DOHH2 (cell line): ENCODE data around the gene LINGO1.

Experiments
- H3F3A ChIP-seq: fragments of 200-600 bp; sonication (generic), shearing (Covaris generic); 2 replicates; pipeline ENCODE4 v1.6.0; 2016; ENCODE audit warnings: antibody characterized with exemption, mild to moderate bottlenecking; ENCODE audit not compliant: control insufficient read depth, insufficient read depth
- H3K27ac ChIP-seq: fragments of 200-600 bp; sonication (generic); 2 replicates; pipeline ENCODE4 v1.5.1; 2014; ENCODE audit warnings: low read depth, mild to moderate bottlenecking, low read length, moderate library complexity
- H3K27me3 ChIP-seq: fragments of 200-600 bp; sonication (generic); 2 replicates; pipeline ENCODE4 v1.6.1; 2014; ENCODE audit warnings: mild to moderate bottlenecking, low read length, mixed read lengths; ENCODE audit not compliant: control insufficient read depth
- H3K36me3 ChIP-seq: fragments of 200-600 bp; sonication (generic); 2 replicates; pipeline ENCODE4 v1.6.1; 2014; ENCODE audit warnings: mild to moderate bottlenecking, low read length, moderate library complexity, mixed read lengths; ENCODE audit not compliant: control insufficient read depth
- H3K4me1 ChIP-seq: fragments of 200-600 bp; sonication (generic); 2 replicates; pipeline ENCODE4 v1.6.1; 2014; ENCODE audit warnings: mild to moderate bottlenecking, low read length, mixed read lengths; ENCODE audit not compliant: control insufficient read depth
- H3K4me2 ChIP-seq: fragments of 200-600 bp; sonication (generic); 2 replicates; pipeline ENCODE4 v1.6.0; 2014; ENCODE audit warnings: mild to moderate bottlenecking, low read length, moderate library complexity
- H3K4me3 ChIP-seq: fragments of 200-600 bp; sonication (generic); 2 replicates; pipeline ENCODE4 v1.5.1; 2014; ENCODE audit warnings: mild to moderate bottlenecking, low read length, mixed read lengths
- H3K79me2 ChIP-seq: fragments of 200-600 bp; sonication (generic); 2 replicates; pipeline ENCODE4 v1.6.1; 2014; ENCODE audit warnings: mild to moderate bottlenecking, low read length, mixed read lengths; ENCODE audit not compliant: control insufficient read depth
- H3K9me2 ChIP-seq: fragments of 200-600 bp; sonication (generic); replicated peaks from 2 replicates; pipeline ENCODE4 v1.6.1; 2014; ENCODE audit warnings: mild to moderate bottlenecking, low read length, mixed read lengths; ENCODE audit not compliant: control insufficient read depth
- H3K9me3 ChIP-seq: fragments of 200-600 bp; sonication (generic); 2 replicates; pipeline ENCODE4 v1.6.1; 2014; ENCODE audit warnings: antibody characterized with exemption, low read length, mixed read lengths; ENCODE audit not compliant: control insufficient read depth, insufficient read depth
- H4K20me1 ChIP-seq: fragments of 200-600 bp; sonication (generic); 2 replicates; pipeline ENCODE4 v1.6.0; 2014; ENCODE audit warnings: low read depth, mild to moderate bottlenecking, antibody characterized with exemption, low read length, moderate library complexity; ENCODE audit not compliant: control insufficient read depth, insufficient read depth
- EZH2phosphoT487 ChIP-seq: fragments of 200-600 bp; sonication (generic); IDR thresholded peaks from 2 replicates; pipeline ENCODE4 v1.6.1; 2017; ENCODE audit warnings: borderline replicate concordance, mild to moderate bottlenecking, antibody characterized with exemption, low read length, moderate library complexity, mixed read lengths
- TF ChIP-seq, protein P1 (sequence below): fragments of 200-600 bp; sonication (generic); IDR thresholded peaks from one replicate; pipeline ENCODE4 v1.5.1; 2014; ENCODE audit warnings: antibody characterized with exemption, mild to moderate bottlenecking, low read depth, low read length; ENCODE audit not compliant: poor library complexity, severe bottlenecking

Gene LINGO1

DNA sequence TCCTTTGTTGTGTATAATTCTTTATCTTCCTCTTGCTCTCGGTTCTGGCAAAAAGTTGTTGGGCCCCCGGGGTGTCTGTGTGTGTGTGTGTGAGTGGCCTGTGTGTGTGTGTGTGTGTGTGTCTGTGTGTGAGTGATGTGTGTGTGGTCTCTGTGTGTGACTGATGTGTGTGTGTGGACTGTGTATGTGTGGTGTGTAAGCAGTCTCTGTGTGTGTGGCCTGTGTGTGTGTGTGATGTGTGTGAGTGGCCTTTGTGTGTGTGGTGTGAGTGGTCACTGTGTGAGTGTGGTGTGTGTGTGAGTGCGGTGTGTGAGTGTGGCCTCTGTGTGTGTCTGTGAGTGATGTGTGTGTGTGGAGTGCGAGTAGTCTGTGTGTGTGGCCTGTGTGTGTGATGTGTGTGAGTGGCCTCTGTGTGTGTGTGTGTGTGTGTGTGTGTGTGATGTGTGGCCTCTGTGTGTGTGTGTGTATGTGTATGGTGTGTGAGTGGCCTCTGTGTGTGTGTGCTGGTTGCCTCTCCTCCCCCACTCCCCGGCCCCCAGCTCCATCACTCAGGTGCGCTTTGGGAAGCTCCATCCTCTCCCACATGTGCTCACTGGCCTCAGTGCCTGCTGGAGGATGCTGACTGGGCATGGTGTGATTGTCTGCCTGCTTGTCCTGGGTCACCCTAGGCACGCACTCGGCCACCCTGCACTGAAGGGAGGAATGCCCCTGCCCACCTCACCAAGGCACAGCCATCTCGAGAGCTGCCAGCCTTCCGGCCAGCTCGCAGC is 8.8 kb downstream of the LINGO1 start:
- no peaks in the 10 kb centered on the region for H3K4me1 ChIP-seq
- no peak overlapping the region for H3K27ac ChIP-seq
- no peak overlapping the region for H3K4me3 ChIP-seq
- no peaks in the 10 kb centered on the region for H3F3A ChIP-seq
- H3K9me2 ChIP-seq = no peaks in the 10 kb centered on the region
- no peak for TF ChIP-seq EZH2phosphoT487
- TF ChIP-seq, protein P1, sequence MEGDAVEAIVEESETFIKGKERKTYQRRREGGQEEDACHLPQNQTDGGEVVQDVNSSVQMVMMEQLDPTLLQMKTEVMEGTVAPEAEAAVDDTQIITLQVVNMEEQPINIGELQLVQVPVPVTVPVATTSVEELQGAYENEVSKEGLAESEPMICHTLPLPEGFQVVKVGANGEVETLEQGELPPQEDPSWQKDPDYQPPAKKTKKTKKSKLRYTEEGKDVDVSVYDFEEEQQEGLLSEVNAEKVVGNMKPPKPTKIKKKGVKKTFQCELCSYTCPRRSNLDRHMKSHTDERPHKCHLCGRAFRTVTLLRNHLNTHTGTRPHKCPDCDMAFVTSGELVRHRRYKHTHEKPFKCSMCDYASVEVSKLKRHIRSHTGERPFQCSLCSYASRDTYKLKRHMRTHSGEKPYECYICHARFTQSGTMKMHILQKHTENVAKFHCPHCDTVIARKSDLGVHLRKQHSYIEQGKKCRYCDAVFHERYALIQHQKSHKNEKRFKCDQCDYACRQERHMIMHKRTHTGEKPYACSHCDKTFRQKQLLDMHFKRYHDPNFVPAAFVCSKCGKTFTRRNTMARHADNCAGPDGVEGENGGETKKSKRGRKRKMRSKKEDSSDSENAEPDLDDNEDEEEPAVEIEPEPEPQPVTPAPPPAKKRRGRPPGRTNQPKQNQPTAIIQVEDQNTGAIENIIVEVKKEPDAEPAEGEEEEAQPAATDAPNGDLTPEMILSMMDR = no peak
- H3K4me2 ChIP-seq = no peak overlapping the region
- H3K27me3 ChIP-seq = 0 out of 2 replicates have a peak, but pooled peaks cover 3% of the 10 kb centered on the region
- no peaks in the 10 kb centered on the region for H3K9me3 ChIP-seq
- H4K20me1 ChIP-seq = 0 out of 2 replicates have a peak, but pooled peaks cover 3% of the 10 kb centered on the region
- no peaks in the 10 kb centered on the region for H3K36me3 ChIP-seq
- no peaks in the 10 kb centered on the region for H3K79me2 ChIP-seq

DNA sequence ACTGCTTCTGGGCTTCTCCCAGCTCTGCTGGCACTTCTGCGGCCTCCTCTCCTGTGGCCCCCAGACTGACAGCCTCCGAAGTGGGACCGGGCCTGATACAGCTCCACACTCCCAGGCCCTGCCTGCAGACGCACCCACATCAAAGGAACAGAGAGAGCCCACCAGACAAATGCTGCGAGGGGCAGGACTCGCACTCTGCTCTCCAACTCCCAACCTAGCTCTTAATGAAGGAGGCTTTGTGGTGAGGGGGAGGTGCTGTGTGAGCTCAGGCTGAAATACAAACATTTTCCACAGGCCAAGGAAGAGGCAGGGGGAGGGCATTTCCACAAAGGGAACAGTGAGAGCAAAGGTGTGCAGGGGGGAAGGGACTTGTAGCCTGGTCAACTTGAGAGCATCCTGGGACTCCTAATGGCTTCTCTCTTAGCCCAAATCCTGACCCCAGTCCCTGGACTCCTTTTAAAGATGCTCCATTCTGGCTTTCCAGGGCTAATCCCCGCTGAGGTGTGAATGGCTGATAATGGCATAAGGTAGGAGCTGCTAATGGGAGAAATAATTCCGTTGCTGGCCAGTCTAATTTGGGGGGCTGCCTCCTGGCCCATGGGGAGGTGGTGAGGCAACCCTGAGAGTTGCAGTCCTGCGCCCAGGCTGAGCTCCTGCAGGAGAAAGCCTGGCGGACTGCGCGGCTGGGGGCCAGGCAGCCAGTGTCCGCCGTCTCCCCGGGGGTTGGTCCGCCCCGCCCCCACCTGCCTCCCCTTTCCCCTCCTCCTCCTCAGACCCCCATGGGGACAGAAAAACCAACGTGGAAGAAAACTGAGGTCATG is 9.6 kb downstream of the LINGO1 start:
- H3K4me1 ChIP-seq = no peaks in the 10 kb centered on the region
- H3K79me2 ChIP-seq = no peaks in the 10 kb centered on the region
- 0 out of 2 replicates have a peak, but pooled peaks cover 3% of the 10 kb centered on the region for H4K20me1 ChIP-seq
- H3K4me3 ChIP-seq = no peak overlapping the region
- H3K27me3 ChIP-seq = 0 out of 2 replicates have a peak, but pooled peaks cover 3% of the 10 kb centered on the region
- H3K9me3 ChIP-seq = no peaks in the 10 kb centered on the region
- H3K36me3 ChIP-seq = no peaks in the 10 kb centered on the region
- TF ChIP-seq, protein P1 = no peak
- TF ChIP-seq EZH2phosphoT487 = no peak
- H3K4me2 ChIP-seq = no peak overlapping the region
- no peak overlapping the region for H3K27ac ChIP-seq
- no peaks in the 10 kb centered on the region for H3F3A ChIP-seq
- no peaks in the 10 kb centered on the region for H3K9me2 ChIP-seq

DNA sequence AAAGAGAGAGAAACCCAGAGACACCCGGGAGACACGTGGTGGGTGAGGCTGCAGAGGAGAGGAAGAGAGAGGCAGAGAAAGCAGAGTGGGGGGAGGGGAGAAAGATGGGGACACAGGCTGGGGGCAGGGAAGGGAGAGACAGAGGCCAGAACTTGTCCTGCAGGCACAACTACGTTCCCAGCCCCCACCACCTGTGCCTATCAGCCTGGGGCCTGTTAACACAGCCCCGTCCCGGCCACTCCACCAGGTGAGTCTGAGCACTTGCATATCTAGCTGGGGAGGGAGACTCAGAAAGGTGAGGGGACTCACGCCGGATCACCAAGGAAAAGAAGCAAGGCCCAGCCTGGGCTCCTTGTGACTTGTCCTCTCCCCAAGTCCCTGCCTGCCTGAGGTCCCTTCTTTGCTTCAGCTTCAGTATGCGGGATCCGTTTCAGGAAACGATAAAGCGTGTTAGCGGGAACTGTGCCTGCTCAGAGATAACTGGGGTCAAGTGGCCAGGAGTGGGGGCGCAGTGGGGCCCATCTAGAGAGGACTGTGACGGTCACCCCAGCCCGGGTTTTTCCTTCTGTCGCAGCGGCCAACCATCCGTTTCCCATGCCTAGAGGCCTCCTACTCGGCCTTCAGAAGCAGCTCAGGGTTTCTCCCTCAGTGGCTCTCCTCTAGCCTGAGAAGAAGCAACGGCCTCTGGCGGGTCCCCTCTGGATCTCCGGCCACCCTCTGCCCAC is 10.3 kb downstream of the LINGO1 start:
- Histone ChIP-seq H3K9me2 (no peaks in the 10 kb centered on the region), H3K4me3 (no peak overlapping the region), H3K27me3 (0 out of 2 replicates have a peak, but pooled peaks cover 3% of the 10 kb centered on the region), H3K27ac (no peak overlapping the region), H3K36me3 (no peaks in the 10 kb centered on the region), H3F3A (no peaks in the 10 kb centered on the region), H3K9me3 (no peaks in the 10 kb centered on the region), H3K4me2 (no peak overlapping the region), H4K20me1 (0 out of 2 replicates have a peak, but pooled peaks cover 3% of the 10 kb centered on the region), H3K79me2 (no peaks in the 10 kb centered on the region), H3K4me1 (no peaks in the 10 kb centered on the region)
- TF ChIP-seq, protein P1 = no peak
- TF ChIP-seq EZH2phosphoT487 = no peak
